Non-pigmented ciliary epithelial cell (primary cell): Measurements from ENCODE around the gene DBN1.

ENCODE experiments used
- DNase-seq: peaks from one replicate; pipeline ENCODE4 v3.0.0-alpha.2; 2010; ENCODE audit warnings: low read depth

The DBN1 gene

DNA sequence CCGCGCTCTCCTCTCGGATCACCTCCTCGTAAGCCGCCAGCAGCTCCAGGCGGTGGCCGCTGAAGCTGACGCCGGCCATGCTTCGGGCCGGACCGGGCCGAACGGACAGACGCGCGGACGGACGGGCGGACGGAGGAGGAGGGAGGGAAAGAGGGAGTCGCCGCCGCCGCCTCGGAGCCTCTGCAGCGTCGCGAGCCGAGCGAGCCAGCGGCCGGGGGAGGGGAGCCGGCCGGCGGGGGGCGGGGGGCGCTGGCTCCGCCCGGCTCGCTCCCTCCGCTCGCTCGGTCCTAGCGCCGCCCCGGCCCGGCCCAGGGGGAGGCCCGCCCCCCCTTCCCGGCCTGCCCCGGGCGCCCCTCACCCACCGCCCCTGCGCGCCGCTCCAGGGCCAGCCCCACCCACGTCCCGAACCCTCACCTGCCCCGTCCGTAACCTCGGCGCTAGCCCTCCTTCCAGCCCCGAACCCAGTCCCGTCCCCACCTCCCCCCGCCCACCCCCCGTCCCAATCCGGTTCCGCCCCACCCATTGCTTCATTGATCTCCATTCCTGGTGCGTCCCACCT is at the start of gene DBN1:
Gene DBN1, minus strand, starts transcription at position 192 of the 559 bp plus-strand sequence. Its CDS starts 113 bp downstream, at position 79.
- DNase-seq, result no peak

DNA sequence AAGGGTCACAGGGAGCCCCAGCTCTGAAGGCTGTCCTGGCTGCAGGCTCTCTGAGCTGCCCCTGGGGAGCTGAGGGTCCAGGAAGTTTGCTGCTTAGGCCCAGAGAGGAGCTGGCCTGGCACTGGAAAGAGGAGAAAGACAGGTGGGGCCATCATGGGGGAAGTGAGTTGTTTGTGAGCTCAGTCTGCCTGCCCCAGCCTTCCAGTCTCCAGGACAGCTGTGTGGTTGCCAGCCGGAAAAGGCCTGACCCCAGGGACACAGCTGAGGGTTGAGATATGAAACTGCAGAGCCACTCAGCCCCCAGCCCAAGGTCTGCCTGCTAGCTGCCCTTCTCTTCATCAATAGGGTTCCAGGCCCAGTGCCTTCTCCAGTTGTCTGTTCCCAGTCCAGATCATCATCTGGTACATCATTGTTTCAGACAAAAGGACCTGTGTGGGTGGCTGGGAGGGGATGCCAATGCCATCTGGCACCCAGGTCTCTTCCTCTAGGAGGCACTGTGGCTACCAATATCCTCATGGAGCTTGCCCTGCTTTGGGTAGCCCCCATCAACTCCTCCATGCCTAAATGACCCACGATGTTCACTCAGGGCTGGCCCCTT is 47.6 kb upstream of the DBN1 start:
- no peak for DNase-seq

DNA sequence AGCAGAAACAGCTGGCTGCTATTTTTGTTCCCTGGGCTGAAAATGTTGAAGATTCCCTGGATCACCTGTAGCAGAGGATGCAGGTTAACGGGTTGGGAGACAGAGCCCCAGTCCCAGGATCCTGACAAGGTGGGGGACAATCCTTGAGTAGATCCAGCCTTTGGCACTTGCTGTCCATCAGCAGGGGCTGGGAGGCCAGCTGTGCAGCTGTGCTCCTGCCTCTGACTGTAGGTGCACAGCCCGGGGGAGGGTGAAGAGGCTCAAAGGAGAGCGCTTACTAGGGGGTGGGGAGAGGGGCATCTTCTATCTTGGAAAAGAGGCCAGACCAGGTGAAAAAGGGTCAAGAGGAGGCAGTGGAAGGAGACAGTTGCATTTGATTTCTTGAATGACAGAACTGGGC is 46.8 kb upstream of the DBN1 start:
- no peak for DNase-seq

DNA sequence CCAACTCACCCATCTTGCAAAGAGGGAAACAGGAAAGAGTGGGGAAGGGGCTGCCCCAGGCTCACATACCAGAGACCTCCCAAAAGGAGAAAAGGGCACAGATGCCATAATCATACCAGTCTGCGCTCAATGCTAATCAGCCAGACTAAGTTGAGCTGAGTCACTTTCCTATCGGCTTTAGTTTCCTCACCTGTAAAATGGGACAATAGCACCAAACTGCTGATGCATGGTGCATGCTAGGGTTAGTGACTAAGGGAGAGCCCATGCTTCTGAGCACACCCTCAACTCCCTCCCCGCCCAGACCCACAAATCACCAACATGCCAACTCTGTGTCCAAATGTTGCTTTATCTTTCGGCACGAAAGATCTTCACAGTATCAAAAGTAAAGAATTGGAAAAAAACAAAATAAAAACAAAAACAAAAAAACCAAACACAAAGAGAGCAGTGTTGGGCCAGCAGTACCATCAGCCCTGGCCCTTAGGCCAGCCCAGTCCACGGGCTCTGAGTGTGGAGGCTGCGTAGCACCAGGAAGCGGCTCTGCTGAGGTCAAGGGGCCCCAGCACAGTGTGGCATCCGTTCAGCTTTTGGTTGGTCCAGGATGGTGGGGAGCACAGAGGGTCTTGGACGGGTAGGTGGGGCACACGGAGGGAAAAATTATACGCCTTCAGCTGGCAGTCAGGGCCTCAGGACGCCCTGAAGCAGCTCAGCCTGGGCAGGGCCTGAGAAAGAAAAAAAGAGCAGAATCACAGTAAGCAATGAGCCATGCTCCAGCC is 46.2 kb upstream of the DBN1 start:
- DNase-seq, result no peak

DNA sequence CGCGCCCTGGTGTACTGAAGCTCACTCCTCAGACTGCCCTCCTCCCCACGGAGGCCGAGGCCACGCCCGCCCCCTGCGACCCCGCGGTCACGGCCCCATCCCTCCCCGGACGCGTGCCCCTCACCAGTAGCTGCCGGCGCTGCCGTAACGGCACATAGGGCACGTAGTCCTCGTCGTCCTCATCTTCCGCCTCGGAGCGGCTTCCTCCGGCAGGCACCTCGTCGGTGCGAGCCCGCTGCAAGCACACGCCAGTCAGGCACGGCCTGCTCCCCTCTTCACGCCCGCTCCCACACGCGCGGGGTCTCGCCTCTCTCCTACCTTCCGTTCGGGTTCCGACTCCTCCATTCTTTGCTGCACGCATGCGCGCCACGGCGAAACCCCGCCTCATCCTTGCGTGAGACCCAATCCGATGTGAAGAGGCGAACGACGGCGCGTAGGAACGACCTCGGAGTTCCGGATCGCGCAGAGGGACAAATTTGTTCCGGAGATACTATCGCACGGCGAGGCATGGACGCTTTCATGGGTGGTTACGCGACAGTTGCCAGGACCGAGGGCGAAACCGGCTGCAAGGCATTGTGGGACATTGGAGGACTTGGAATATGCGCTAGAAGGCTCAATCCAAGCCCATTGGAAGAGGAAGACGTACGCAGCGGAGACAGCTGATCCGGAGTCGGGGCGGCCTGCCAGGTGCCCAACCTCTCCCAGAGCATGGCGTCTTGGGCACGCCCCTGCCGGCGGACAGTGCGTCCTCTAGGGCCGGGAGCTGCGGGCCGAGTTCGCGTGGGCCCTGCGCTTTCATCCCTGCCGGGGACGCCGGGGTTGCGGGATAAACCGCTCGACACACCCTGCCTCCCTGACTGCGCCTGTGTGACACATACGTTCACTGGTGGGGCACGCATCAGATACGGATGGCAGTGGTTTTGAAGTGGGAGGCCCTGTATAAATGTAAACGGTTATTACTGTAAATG is 43.5 kb upstream of the DBN1 start, which contains the start of gene DDX41:
Gene DDX41, minus strand, starts transcription at position 361 of the 968 bp plus-strand sequence. Its CDS starts 16 bp downstream, at position 345.
- DNase-seq, result peak; percentile 93

DNA sequence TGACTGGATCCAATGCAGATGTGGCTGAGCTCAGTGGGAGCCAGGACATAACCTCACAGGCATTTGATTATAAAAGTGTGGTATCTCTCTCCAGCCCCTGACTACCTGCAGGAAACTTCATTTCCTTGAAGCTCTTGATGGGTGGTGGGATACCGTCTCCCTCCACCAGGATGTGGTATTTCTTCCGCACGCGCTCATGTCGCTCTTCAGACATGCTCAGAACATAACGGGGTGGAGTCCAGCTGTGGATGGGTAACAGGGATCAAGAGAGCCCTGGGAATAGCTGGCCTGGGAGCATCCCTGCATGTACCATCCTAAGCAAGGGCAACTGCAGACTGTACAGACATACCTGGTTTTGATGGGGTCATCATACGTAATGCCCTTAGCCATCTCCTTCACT is 42.1 kb upstream of the DBN1 start:
- DNase-seq, result no peak

DNA sequence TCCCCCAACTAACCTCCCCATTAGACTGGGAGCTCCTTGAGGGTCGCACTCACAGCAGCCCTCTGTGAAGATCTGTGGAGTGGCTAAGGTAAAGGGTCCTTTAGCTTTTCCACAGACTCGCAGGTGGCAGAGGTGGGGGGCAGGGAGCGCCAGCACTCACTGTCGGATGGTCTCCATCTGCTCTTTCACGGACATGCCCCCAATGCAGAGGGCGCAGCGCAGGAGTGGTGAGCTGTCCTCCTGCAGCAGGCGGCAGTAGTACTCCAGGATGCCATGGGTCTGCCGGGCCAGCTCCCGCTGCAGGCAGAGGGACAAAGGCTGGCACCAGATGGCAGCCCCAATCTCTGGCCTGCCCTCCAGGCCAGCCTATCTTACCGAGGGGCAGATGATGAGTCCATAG is 41.1 kb upstream of the DBN1 start:
- DNase-seq, result no peak

DNA sequence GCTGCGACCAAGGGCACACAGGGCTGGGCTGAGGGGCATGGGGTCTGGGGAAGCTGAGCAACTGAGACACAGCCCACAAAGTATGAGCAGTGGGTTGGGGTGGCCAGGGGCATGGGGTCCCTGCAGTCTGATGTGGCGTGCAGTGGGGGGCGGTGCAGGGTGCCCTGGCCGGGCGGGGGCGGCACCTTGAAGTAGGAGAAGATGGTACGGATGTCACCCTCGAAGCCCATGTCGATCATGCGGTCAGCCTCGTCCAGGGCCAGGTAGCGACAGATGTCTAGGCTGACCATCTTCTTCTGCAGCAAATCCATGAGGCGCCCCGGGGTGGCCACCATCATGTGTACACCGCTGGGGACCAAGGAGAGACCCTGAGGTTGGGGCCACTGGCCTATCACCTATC is 40.1 kb upstream of the DBN1 start:
- no peak for DNase-seq

DNA sequence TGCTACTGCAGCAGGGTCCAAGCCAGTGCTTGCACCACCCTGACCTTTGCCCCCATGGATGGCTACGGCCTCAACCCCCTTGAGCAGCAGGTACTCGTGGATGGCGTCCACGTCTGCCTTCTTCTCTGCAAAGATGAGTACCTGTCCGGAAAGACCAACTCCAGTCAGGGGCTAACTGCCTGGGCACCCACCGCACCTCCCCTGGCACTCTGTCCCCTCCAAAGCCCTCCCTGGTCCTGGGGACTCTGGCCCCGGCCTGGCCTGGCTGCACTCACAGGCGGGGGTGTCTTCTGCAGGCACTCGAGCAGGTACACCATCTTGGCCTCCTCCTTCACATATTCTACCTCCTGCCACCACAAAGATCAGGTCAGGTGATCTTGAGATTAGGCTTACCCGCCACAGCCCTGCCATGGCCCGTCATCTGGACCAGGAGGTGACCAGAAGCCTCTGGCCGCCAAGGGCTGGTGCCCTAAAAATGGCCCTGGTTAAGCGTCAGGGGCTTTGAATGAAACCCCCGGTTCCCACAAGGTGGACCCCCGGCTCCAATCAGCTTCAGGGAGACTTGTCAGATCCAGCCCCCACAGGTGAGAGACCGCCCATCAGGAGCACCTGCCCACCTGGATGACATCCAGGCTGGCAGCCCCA is 39.4 kb upstream of the DBN1 start:
- DNase-seq, result no peak

DNA sequence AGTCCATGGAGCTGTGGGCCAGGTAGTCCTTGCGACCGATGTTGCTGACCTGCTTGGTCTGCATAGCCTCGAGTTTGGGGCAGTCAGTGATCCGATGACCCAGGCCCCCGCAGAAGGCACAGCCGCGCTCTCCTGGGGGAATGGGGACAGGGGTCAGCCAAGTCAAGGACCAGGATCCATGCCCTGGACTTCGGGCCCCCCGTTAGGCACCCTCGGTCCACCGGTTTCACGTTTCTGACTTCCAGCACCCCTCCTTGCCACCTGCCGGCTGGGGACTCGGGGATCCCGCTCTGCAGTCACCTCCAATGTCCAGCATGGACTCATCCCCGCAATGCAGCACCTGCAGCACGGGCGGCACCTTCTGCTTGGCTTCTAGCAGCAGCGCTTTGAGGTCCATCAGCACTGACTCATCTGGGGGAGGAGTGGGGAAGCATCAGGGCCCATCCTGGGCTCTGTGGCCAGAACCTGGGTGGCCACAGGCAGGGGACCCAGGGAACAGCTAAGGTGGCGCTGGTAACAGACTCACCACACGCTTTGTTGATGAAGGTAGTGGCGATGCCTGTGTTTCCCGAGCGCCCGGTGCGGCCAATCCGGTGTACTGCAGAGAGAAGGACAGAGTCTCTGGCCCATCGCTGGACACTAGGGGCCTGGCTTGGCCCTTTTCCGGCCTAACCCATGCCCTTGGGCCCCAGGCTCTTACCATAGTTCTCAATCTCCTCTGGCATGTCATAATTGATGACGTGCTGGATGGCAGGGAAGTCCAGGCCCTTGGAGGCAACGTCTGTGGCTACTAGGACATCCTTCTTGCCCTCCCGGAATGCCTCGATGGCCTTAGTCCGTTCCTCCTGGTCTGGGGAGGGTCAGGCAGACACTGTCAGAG is 38.6 kb upstream of the DBN1 start:
- DNase-seq, result no peak

DNA sequence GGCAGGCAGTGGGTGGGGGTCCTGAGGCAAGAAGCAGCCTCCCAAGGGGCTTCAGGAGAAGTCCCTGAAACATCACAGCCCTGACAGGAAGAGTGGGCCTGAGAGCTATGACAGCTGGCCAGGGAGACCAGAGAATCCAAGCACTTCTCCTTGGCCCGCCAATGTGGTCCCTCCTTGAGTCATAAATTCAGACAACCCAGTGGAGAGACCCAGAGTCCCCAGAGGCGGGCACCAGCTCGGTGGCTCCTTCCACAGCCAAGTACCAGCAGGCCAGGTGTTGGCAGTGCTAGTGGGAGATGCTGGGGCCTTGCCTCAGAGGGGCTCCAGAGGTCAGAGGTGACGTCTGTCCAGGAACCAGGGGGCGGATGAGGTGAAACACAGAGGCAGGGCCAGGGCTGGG is 37.7 kb upstream of the DBN1 start:
- DNase-seq, result no peak

DNA sequence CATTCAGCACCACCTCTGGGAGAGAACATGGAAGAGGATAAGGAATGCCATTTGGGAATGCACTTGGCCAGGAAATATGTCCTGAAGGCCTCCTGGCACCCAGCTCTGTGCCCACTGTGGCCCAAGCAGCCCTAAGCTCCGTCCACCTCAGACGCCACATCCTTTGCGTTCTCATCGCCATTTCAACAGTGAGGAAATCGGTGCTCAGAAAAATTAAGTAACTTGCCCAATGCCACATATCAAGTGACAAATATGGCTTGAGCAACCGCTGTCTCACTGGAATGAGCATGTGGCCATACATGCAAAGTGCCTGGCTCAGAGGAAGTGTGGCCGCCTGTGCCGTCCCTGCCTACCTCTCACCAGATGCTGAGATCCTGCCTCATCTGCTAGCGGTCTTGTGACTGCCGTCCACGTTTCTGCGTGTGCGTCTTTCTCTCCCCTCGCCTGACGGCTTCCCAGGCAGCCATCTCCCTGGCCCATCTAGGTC is 37.2 kb upstream of the DBN1 start:
- no peak for DNase-seq

DNA sequence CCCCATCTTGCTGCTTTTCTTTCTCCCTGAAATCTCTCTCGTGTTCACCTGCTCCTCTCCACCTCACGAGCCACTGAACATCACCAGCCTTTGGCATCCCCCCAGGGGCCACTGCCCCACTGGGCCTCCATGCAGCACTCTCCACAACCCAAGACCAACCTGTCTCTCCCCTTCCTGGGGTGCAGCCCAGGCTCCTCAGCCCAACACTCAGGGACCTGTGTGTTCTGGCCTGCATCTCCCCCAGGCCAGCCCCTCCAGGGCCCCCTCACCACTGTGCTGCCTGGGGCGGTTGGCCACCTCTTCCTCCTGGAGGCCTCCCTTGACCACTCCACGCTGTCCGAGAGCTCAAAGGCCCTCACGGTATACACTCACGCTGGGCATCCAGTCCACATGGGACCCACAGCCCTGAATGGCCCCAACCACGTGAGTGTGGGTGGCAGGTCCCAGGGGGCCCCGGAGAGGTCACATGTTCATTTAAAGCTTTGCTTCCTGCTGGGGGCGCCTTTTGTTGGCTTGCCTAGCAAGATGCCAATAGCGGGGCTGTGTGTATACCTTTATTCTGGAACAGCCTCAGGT is 36.6 kb upstream of the DBN1 start:
- DNase-seq, result no peak

DNA sequence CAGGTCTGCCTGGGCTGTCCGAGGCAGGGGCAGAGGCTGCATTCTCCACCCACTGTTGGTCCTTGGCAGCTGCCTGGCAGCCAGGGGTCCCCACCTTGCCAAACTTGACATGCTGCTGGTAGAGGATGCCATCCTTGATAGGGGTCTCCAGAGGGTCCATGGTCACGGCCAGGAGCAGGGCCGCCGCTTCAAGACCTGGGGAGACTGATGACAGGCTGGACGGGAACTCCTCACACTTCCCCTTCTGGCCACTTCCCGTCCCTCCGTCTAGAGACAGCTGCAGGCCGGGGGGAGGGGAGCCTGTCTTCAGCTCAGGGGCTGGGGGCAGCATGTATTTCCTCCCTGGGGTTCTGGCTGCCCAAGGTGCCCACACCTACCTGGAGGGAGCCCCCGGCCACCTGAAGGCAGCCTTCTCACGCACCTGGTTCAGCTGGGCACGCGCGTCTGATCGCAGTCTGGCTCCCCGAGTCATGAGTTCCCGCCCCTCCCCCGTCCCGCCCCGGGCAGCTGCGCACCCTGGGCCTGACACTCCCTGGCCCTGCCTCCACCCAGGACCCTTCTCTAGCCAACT is 36.0 kb upstream of the DBN1 start, which contains the start of gene DOK3:
Gene DOK3, minus strand, starts transcription at position 446 of the 571 bp plus-strand sequence. Its CDS starts 286 bp downstream, at position 160.
- DNase-seq, result no peak

DNA sequence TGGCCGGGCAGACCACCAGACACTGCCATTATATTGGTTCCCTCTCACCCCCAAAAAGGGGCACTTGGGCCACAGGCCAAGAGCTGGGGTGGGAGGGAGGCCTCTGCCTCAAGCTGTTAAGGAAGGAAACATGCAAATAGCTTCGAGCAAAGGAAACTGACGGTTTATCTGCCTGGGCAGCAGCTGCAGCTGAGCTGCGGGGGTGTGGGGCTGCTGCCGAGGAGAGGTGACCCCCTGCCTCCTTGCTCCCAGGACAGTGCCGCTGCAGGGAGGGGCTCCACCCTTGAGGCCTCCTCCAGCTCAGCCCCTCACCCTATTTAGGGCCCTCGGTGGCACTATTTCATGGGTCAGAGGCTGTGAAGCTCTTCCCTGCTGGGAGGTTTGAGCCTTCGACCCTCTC is 35.4 kb upstream of the DBN1 start:
- DNase-seq, result no peak

DNA sequence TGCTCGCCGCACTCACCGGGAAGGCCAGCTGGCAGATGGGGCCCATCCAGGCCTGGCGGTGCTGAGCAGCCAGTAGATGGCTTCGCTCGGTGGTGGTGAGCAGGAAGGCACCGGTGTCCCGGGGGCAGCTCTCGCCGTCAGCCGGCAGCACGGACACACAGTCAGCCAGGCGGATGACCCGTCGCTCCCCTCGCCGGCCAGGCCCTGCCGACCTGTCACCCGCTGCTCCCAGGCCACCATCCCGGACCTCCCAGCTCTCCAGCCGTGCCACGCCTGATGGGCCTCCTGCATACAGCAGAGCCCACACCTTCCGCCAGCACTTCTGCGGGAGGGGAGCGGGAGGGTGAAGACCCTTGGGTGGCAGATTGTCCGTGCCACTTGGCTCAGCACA is 34.8 kb upstream of the DBN1 start:
- no peak for DNase-seq

DNA sequence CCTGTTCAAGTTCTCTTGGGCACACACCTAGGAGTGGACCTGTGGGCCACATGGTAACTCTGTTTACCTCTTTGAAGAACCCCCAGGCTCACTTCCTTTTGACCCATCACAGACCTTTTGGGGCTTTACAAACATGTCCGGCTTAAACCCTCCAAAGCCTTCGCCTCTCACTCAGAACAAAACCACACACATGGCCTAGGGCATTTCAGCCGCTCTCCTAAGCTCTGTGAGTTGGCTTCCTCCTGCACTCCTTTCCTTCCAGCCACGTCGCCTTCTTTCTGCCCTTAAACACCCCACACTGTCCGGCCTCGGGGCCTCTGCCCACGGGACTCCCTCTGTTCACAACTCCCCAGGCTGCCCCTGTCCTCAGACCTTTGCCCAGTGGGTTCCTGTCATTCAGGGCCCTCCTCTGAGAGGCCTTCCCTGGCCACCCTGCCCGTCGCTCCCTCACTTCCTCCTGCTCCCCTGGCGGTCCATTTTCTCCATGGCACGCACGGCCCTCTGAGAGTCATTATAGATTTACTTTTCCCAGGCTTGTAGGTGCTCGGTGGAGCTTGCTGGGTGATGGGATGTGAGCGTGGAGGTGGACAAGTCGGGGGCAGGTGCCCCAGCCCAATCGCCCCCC is 34.3 kb upstream of the DBN1 start:
- no peak for DNase-seq

DNA sequence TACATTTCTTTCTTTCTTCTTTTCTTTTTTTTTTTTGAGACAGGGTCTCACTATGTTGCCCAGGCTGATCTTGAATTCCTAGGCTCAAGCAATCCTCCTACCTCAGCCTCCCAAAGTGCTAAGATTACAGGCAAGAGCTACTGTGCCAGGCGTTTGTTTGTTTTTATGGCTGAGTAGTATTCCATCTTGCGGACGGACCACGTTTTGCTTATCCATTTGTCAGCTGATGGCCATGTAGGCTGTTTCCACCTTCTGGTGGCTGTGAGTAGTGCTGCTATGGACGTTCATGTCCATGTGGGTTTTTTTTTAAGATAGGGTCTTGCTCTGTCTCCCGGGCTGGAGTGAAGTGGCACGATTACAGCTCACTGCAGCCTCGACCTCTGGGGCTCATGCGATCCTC is 33.7 kb upstream of the DBN1 start:
- DNase-seq, result no peak

DNA sequence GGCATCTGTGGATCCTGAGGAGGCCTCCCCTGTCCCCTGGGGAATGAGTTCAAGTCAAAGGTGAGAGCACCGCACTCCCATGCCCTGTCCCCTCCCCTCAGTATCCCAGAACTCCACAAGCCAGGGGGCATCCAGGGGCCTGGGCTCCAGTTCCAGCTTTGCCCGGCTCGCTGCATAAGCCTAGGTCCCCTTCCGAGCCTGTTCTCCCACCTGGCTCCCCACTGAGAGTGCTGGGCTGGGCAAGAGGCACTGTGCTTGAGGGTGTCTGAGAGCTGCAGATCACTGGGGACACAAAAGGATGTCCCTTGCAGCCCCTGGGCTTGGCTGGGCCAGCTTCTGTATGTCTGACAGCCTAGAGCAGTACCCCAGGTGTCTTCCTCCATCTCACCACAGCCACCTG is 31.6 kb upstream of the DBN1 start:
- no peak for DNase-seq
